Measurements from ENCODE around the gene SOX14. TPM values are rescaled to one million over a fixed set of nuclear protein-coding genes. Genes with fewer than 3 reads are reported as not detected.

Gene SOX14
- not detected for total RNA-seq
- polyA plus RNA-seq = not detected
- total RNA-seq = not detected

- Histone ChIP-seq H3K27ac (ENCODE audit: low read depth, low read length) (no peak within 1 kb of the TSS), H3K4me3 (ENCODE audit: low read length) (no peak within 1 kb of the TSS), H3K27me3 (ENCODE audit: control insufficient read depth in 2 of 2, insufficient read depth in 2 of 2, low read length in 2 of 2) (peaks cover 0 to 4% of the 10 kb centered on the region in 2 donors), H3K36me3 (ENCODE audit: control insufficient read depth in 2 of 3, insufficient read depth in 3 of 3, low read length in 3 of 3) (no peaks in the 10 kb centered on the region), H3K9me3 (ENCODE audit: control insufficient read depth in 2 of 3, low read length in 3 of 3) (no peaks in the 10 kb centered on the region), H3K4me1 (ENCODE audit: control insufficient read depth in 2 of 2, insufficient read depth in 2 of 2, low read length in 2 of 2) (no peaks in the 10 kb centered on the region)
- H3K9me3 Mint-ChIP-seq = peaks cover 0 to 10% (median 0%) of the 10 kb centered on the region in 11 donors
- ATAC-seq (no peak), DNase-seq (no peak)
- peak within 1 kb of the TSS in 1 of 9 donors; percentile 13 for H3K27ac Mint-ChIP-seq
- H3K4me1 Mint-ChIP-seq = peaks cover 0 to 13% (median under 1%) of the 10 kb centered on the region in 7 donors
- intact Hi-C loops (cut with micrococcal nuclease) = no loop called here
- POLR2A ChIA-PET = no interaction called here
- peaks cover 63 to 90% (median 80%) of the 10 kb centered on the region in 5 donors for H3K27me3 Mint-ChIP-seq
- no peak within 1 kb of the TSS for H3K4me3 Mint-ChIP-seq
- peaks cover 0 to 16% (median 0%) of the 10 kb centered on the region in 5 donors for H3K36me3 Mint-ChIP-seq
- CTCF ChIA-PET = interaction anchor here (0.7 kb wide), 1 partner anchor 14 kb away, joined by 3 read pairs; no protein-coding TSS in a partner anchor
Measured at GRCh38 chr3:137764001-137764433, at the start of gene SOX14. Gene SOX14 (plus strand): TSS chr3:137764315. CDS start chr3:137764785, 470 bp downstream.

- DNase-seq = no peak
- H3K27me3 ChIP-seq (ENCODE audit: control insufficient read depth in 2 of 2, insufficient read depth in 2 of 2, low read length in 2 of 2) = no peaks in the 10 kb centered on the region
- Mint-ChIP-seq H3K9me3 (peaks cover 5 to 35% (median 13%) of the 10 kb centered on the region in 11 donors), H3K27me3 (no peaks in the 10 kb centered on the region), H3K27ac (no peak overlapping the region), H3K4me1 (no peaks in the 10 kb centered on the region), H3K36me3 (peaks cover 0 to 7% (median 0%) of the 10 kb centered on the region in 5 donors), H3K4me3 (no peak overlapping the region)
- no peak overlapping the region for H3K27ac ChIP-seq (ENCODE audit: low read depth, low read length)
- H3K4me1 ChIP-seq (ENCODE audit: control insufficient read depth in 2 of 2, insufficient read depth in 2 of 2, low read length in 2 of 2) = no peaks in the 10 kb centered on the region
- ChIA-PET POLR2A (no interaction called here), CTCF (no interaction called here)
- no peaks in the 10 kb centered on the region for H3K36me3 ChIP-seq (ENCODE audit: control insufficient read depth in 2 of 3, insufficient read depth in 3 of 3, low read length in 3 of 3)
- intact Hi-C loops (cut with micrococcal nuclease) = no loop called here
- H3K4me3 ChIP-seq (ENCODE audit: low read length) = no peak overlapping the region
- no peaks in the 10 kb centered on the region for H3K9me3 ChIP-seq (ENCODE audit: control insufficient read depth in 2 of 3, low read length in 3 of 3)
- ATAC-seq = no peak
Measured at GRCh38 chr3:137714551-137714950, 49.6 kb upstream of the SOX14 start.

- ATAC-seq (no peak), DNase-seq (no peak)
- Mint-ChIP-seq H3K27me3 (no peaks in the 10 kb centered on the region), H3K27ac (no peak overlapping the region), H3K4me3 (no peak overlapping the region), H3K4me1 (no peaks in the 10 kb centered on the region), H3K36me3 (peaks cover 0 to 5% (median 0%) of the 10 kb centered on the region in 5 donors), H3K9me3 (peaks cover 0 to 30% (median 11%) of the 10 kb centered on the region in 11 donors)
- Histone ChIP-seq H3K27me3 (ENCODE audit: control insufficient read depth in 2 of 2, insufficient read depth in 2 of 2, low read length in 2 of 2) (no peaks in the 10 kb centered on the region), H3K27ac (ENCODE audit: low read depth, low read length) (no peak overlapping the region), H3K9me3 (ENCODE audit: control insufficient read depth in 2 of 3, low read length in 3 of 3) (no peaks in the 10 kb centered on the region), H3K4me3 (ENCODE audit: low read length) (no peak overlapping the region), H3K4me1 (ENCODE audit: control insufficient read depth in 2 of 2, insufficient read depth in 2 of 2, low read length in 2 of 2) (no peaks in the 10 kb centered on the region), H3K36me3 (ENCODE audit: control insufficient read depth in 2 of 3, insufficient read depth in 3 of 3, low read length in 3 of 3) (no peaks in the 10 kb centered on the region)
- ChIA-PET CTCF (no interaction called here), POLR2A (no interaction called here)
- intact Hi-C loops (cut with micrococcal nuclease) = no loop called here
Measured at GRCh38 chr3:137724240-137724639, 39.9 kb upstream of the SOX14 start.

GRCh38 chr3:137737208-137737607 lies 26.9 kb upstream of the SOX14 start:
- Mint-ChIP-seq H3K9me3 (peaks cover 2 to 59% (median 18%) of the 10 kb centered on the region in 11 donors), H3K4me3 (no peak overlapping the region)
- intact Hi-C loops (cut with micrococcal nuclease) = no loop called here

GRCh38 chr3:137738710-137739109 lies 25.4 kb upstream of the SOX14 start:
- peaks cover 2 to 59% (median 18%) of the 10 kb centered on the region in 11 donors for H3K9me3 Mint-ChIP-seq
- intact Hi-C loops (cut with micrococcal nuclease) = no loop called here
- no peak overlapping the region for H3K27ac Mint-ChIP-seq
- H3K36me3 Mint-ChIP-seq = peaks cover 0 to 9% (median 0%) of the 10 kb centered on the region in 5 donors
- H3K27me3 Mint-ChIP-seq = peaks cover 0 to 8% (median 3%) of the 10 kb centered on the region in 5 donors
- no peaks in the 10 kb centered on the region for H3K36me3 ChIP-seq (ENCODE audit: control insufficient read depth in 2 of 3, insufficient read depth in 3 of 3, low read length in 3 of 3)
- peaks cover 0 to 14% (median 0%) of the 10 kb centered on the region in 3 experiments for H3K9me3 ChIP-seq (ENCODE audit: control insufficient read depth in 2 of 3, low read length in 3 of 3)
- POLR2A ChIA-PET = no interaction called here
- CTCF ChIA-PET = interaction anchor here (0.6 kb wide), 1 partner anchor 1972 kb away, joined by 3 read pairs; no protein-coding TSS in a partner anchor
- H3K4me1 ChIP-seq (ENCODE audit: control insufficient read depth in 2 of 2, insufficient read depth in 2 of 2, low read length in 2 of 2) = no peaks in the 10 kb centered on the region
- H3K4me3 Mint-ChIP-seq = no peak overlapping the region
- no peak overlapping the region for H3K4me3 ChIP-seq (ENCODE audit: low read length)
- no peaks in the 10 kb centered on the region for H3K4me1 Mint-ChIP-seq
- no peak for DNase-seq
- H3K27me3 ChIP-seq (ENCODE audit: control insufficient read depth in 2 of 2, insufficient read depth in 2 of 2, low read length in 2 of 2) = no peaks in the 10 kb centered on the region
- no peak for ATAC-seq
- no peak overlapping the region for H3K27ac ChIP-seq (ENCODE audit: low read depth, low read length)

More at GRCh38 chr3:137737208-137737607, 26.9 kb upstream of the SOX14 start:
- Mint-ChIP-seq H3K27ac (no peak overlapping the region), H3K36me3 (peaks cover 0 to 9% (median 0%) of the 10 kb centered on the region in 5 donors), H3K4me1 (no peaks in the 10 kb centered on the region), H3K27me3 (peaks cover 0 to 8% (median 3%) of the 10 kb centered on the region in 5 donors)
- no peak for DNase-seq
- Histone ChIP-seq H3K36me3 (ENCODE audit: control insufficient read depth in 2 of 3, insufficient read depth in 3 of 3, low read length in 3 of 3) (no peaks in the 10 kb centered on the region), H3K4me1 (ENCODE audit: control insufficient read depth in 2 of 2, insufficient read depth in 2 of 2, low read length in 2 of 2) (no peaks in the 10 kb centered on the region), H3K9me3 (ENCODE audit: control insufficient read depth in 2 of 3, low read length in 3 of 3) (peaks cover 0 to 14% (median 0%) of the 10 kb centered on the region in 3 experiments), H3K4me3 (ENCODE audit: low read length) (no peak overlapping the region), H3K27ac (ENCODE audit: low read depth, low read length) (no peak overlapping the region), H3K27me3 (ENCODE audit: control insufficient read depth in 2 of 2, insufficient read depth in 2 of 2, low read length in 2 of 2) (no peaks in the 10 kb centered on the region)
- no peak for ATAC-seq
- CTCF ChIA-PET = no interaction called here
- POLR2A ChIA-PET = no interaction called here

- Histone ChIP-seq H3K36me3 (ENCODE audit: control insufficient read depth in 2 of 3, insufficient read depth in 3 of 3, low read length in 3 of 3) (no peaks in the 10 kb centered on the region), H3K27ac (ENCODE audit: low read depth, low read length) (no peak overlapping the region), H3K27me3 (ENCODE audit: control insufficient read depth in 2 of 2, insufficient read depth in 2 of 2, low read length in 2 of 2) (no peaks in the 10 kb centered on the region), H3K9me3 (ENCODE audit: control insufficient read depth in 2 of 3, low read length in 3 of 3) (no peaks in the 10 kb centered on the region), H3K4me1 (ENCODE audit: control insufficient read depth in 2 of 2, insufficient read depth in 2 of 2, low read length in 2 of 2) (no peaks in the 10 kb centered on the region), H3K4me3 (ENCODE audit: low read length) (no peak overlapping the region)
- peaks cover 3 to 30% (median 25%) of the 10 kb centered on the region in 5 donors for H3K27me3 Mint-ChIP-seq
- H3K4me3 Mint-ChIP-seq = no peak overlapping the region
- DNase-seq (no peak), ATAC-seq (no peak)
- H3K4me1 Mint-ChIP-seq = no peaks in the 10 kb centered on the region
- H3K9me3 Mint-ChIP-seq = peaks cover 0 to 13% (median 6%) of the 10 kb centered on the region in 11 donors
- CTCF ChIA-PET = no interaction called here
- H3K36me3 Mint-ChIP-seq = no peaks in the 10 kb centered on the region
- POLR2A ChIA-PET = no interaction called here
- intact Hi-C loops (cut with micrococcal nuclease) = no loop called here
- H3K27ac Mint-ChIP-seq = no peak overlapping the region
Measured at GRCh38 chr3:137743608-137744007, 20.5 kb upstream of the SOX14 start.

GRCh38 chr3:137746808-137747207 lies 17.3 kb upstream of the SOX14 start:
- ChIA-PET POLR2A (no interaction called here), CTCF (no interaction called here)
- no peak for DNase-seq
- ATAC-seq = no peak
- Mint-ChIP-seq H3K4me3 (no peak overlapping the region), H3K27me3 (peaks cover 0 to 31% (median 29%) of the 10 kb centered on the region in 5 donors), H3K36me3 (peaks cover 0 to 4% (median 0%) of the 10 kb centered on the region in 5 donors), H3K27ac (no peak overlapping the region), H3K9me3 (peaks cover 0 to 13% (median 7%) of the 10 kb centered on the region in 11 donors), H3K4me1 (no peaks in the 10 kb centered on the region)
- Histone ChIP-seq H3K27ac (ENCODE audit: low read depth, low read length) (no peak overlapping the region), H3K4me1 (ENCODE audit: control insufficient read depth in 2 of 2, insufficient read depth in 2 of 2, low read length in 2 of 2) (no peaks in the 10 kb centered on the region), H3K9me3 (ENCODE audit: control insufficient read depth in 2 of 3, low read length in 3 of 3) (no peaks in the 10 kb centered on the region), H3K4me3 (ENCODE audit: low read length) (no peak overlapping the region), H3K27me3 (ENCODE audit: control insufficient read depth in 2 of 2, insufficient read depth in 2 of 2, low read length in 2 of 2) (no peaks in the 10 kb centered on the region), H3K36me3 (ENCODE audit: control insufficient read depth in 2 of 3, insufficient read depth in 3 of 3, low read length in 3 of 3) (no peaks in the 10 kb centered on the region)
- intact Hi-C loops (cut with micrococcal nuclease) = no loop called here

All from naive thymus-derived CD4-positive, alpha-beta T cell (primary cell).